H1 (cell line): Measurements from ENCODE around the gene RGN. TPM values are rescaled to one million over a fixed set of nuclear protein-coding genes. Genes with fewer than 3 reads are reported as not detected.

ENCODE experiments used
- CTCF ChIA-PET: fragments of 300-600 bp; sonication (Branson Sonifier 250); formaldehyde crosslinking; loops from one replicate; lab custom pipeline; 2021; ENCODE audit not compliant: partially characterized antibody; lab: Charles Lee
- POLR2A ChIA-PET: fragments of 300-600 bp; sonication (Branson Sonifier 250); formaldehyde crosslinking; loops from one replicate; lab custom pipeline; 2021; ENCODE audit warnings: inconsistent platforms; ENCODE audit not compliant: partially characterized antibody; lab: Charles Lee
- DNase-seq, 2 experiments: peaks; one replicate each; pipeline versions ENCODE4 v3.0.0 to v3.0.0-alpha.2; 2010 to 2022; ENCODE audit warnings: low spot score in 2 of 2, low read depth in 1 of 2, mixed read lengths in 1 of 2
- FAIRE-seq: peaks from 2 replicates; lab custom pipeline; 2011; peaks lifted over from hg19 to GRCh38; lab: Jason Lieb, UNC
- H2AFZ ChIP-seq: 2 replicates; pipeline ENCODE4 v1.8.1; 2012; ENCODE audit warnings: low read length, inconsistent platforms
- H2AK5ac ChIP-seq: 2 replicates; pipeline ENCODE4 v1.6.1; 2013; ENCODE audit warnings: low read depth, low read length
- H2BK120ac ChIP-seq: replicated peaks from 2 replicates; pipeline ENCODE3; 2013; ENCODE audit warnings: low read depth, low read length, inconsistent platforms
- H2BK12ac ChIP-seq: 2 replicates; pipeline ENCODE4 v1.6.1; 2013; ENCODE audit warnings: low read depth, low read length
- H2BK15ac ChIP-seq: 2 replicates; pipeline ENCODE4 v1.6.1; 2013; ENCODE audit warnings: low read length
- H2BK20ac ChIP-seq: 2 replicates; pipeline ENCODE4 v1.6.1; 2013; ENCODE audit warnings: low read length
- H2BK5ac ChIP-seq: 2 replicates; pipeline ENCODE4 v1.6.1; 2013; ENCODE audit warnings: low read depth, low read length
- H3K14ac ChIP-seq: 2 replicates; pipeline ENCODE4 v1.6.1; 2013; ENCODE audit warnings: inconsistent platforms; ENCODE audit not compliant: insufficient read length
- H3K18ac ChIP-seq: 2 replicates; pipeline ENCODE4 v1.6.1; 2013; ENCODE audit warnings: low read length; ENCODE audit errors: extremely low read depth
- H3K23ac ChIP-seq: 2 replicates; pipeline ENCODE4 v1.6.1; 2013; ENCODE audit warnings: inconsistent platforms; ENCODE audit not compliant: insufficient read length
- H3K23me2 ChIP-seq: 2 replicates; pipeline ENCODE4 v1.6.1; 2013; ENCODE audit warnings: low read depth, low read length
- H3K27ac ChIP-seq: 2 replicates; pipeline ENCODE4 v1.6.1; 2011; ENCODE audit warnings: low read depth, low read length, inconsistent platforms
- H3K27me3 ChIP-seq, 4 experiments: replicated peaks in 1 of 4; 1 replicate in 1 of 4; 2 replicates in 3 of 4; pipeline versions ENCODE4 v1.6.1 to v1.8.1; 2011 to 2013; ENCODE audit warnings: low read length in 3 of 4, mild to moderate bottlenecking in 3 of 4, inconsistent platforms in 2 of 4, mixed read lengths in 2 of 4, moderate library complexity in 1 of 4; ENCODE audit not compliant: control insufficient read depth in 3 of 4, insufficient read depth in 3 of 4; ENCODE audit errors: extremely low read depth in 1 of 4
- H3K36me3 ChIP-seq, 4 experiments: 2 replicates each; pipeline versions ENCODE4 v1.6.1 to v1.8.1; 2011 to 2013; ENCODE audit warnings: mild to moderate bottlenecking in 4 of 4, low read length in 3 of 4, moderate library complexity in 2 of 4, control low read depth in 1 of 4, inconsistent platforms in 1 of 4; ENCODE audit not compliant: insufficient read depth in 4 of 4, control insufficient read depth in 2 of 4
- H3K4ac ChIP-seq: replicated peaks from 2 replicates; pipeline ENCODE3; 2013; ENCODE audit warnings: low read length, low read depth, mixed read lengths, inconsistent platforms; ENCODE audit not compliant: insufficient read length
- H3K4me1 ChIP-seq, 4 experiments: replicated peaks in 1 of 4; 1 replicate in 1 of 4; 2 replicates in 3 of 4; pipeline versions ENCODE4 v1.6.1 to v1.8.1; 2011 to 2013; ENCODE audit warnings: low read length in 3 of 4, inconsistent platforms in 2 of 4, mixed read lengths in 1 of 4; ENCODE audit not compliant: insufficient read depth in 4 of 4, control insufficient read depth in 3 of 4
- H3K4me2 ChIP-seq, 2 experiments: 2 replicates each; pipeline versions ENCODE4 v1.6.1 to v1.8.1; 2011 to 2013; ENCODE audit warnings: low read depth in 2 of 2, low read length in 2 of 2, control low read depth in 1 of 2, inconsistent platforms in 1 of 2, mild to moderate bottlenecking in 1 of 2; ENCODE audit not compliant: insufficient read depth in 1 of 2
- H3K4me3 ChIP-seq, 4 experiments: fragments of 200-600, 300-600 bp in 1 of 4; sonication (generic), shearing (Covaris generic), sonication (Bioruptor Twin) in 1 of 4; 2 replicates each; pipeline versions ENCODE4 v1.5.1 to v1.8.1; 2011 to 2016; ENCODE audit warnings: low read length in 4 of 4, low read depth in 3 of 4, control low read depth in 2 of 4, inconsistent platforms in 2 of 4, mild to moderate bottlenecking in 2 of 4, mixed read lengths in 1 of 4, moderate library complexity in 1 of 4; ENCODE audit not compliant: insufficient read depth in 2 of 4; ENCODE audit errors: extremely low read depth in 1 of 4
- H3K56ac ChIP-seq: replicated peaks from 2 replicates; pipeline ENCODE3; 2013; ENCODE audit warnings: low read depth, mild to moderate bottlenecking, mixed read lengths, low read length, inconsistent platforms; ENCODE audit not compliant: insufficient read length
- H3K79me1 ChIP-seq: 2 replicates; pipeline ENCODE4 v1.6.1; 2013; ENCODE audit warnings: low read depth, low read length, control low read depth
- H3K79me2 ChIP-seq, 2 experiments: 2 replicates each; pipeline versions ENCODE4 v1.6.1 to v1.8.1; 2012 to 2013; ENCODE audit warnings: low read length in 2 of 2, mild to moderate bottlenecking in 2 of 2, inconsistent platforms in 1 of 2; ENCODE audit not compliant: insufficient read depth in 2 of 2, control insufficient read depth in 1 of 2
- H3K9ac ChIP-seq, 4 experiments: replicated peaks in 1 of 4; 1 replicate in 1 of 4; 2 replicates in 3 of 4; pipeline versions ENCODE4 v1.6.1 to v1.8.1; 2011 to 2013; ENCODE audit warnings: low read depth in 3 of 4, low read length in 3 of 4, control low read depth in 2 of 4, mild to moderate bottlenecking in 2 of 4, moderate library complexity in 2 of 4, inconsistent platforms in 1 of 4; ENCODE audit errors: extremely low read depth in 1 of 4
- H3K9me3 ChIP-seq, 2 experiments: 2 replicates each; pipeline versions ENCODE4 v1.6.1 to v1.8.1; 2012 to 2013; ENCODE audit warnings: mild to moderate bottlenecking in 2 of 2, moderate library complexity in 2 of 2, control low read depth in 1 of 2, inconsistent platforms in 1 of 2, low read depth in 1 of 2, low read length in 1 of 2, mixed read lengths in 1 of 2; ENCODE audit not compliant: insufficient read depth in 2 of 2
- H4K20me1 ChIP-seq, 2 experiments: replicated peaks in 1 of 2; 2 replicates each; pipeline versions ENCODE3 to v1.8.1; 2011 to 2013; ENCODE audit warnings: inconsistent platforms in 2 of 2, low read length in 2 of 2, mild to moderate bottlenecking in 1 of 2; ENCODE audit not compliant: insufficient read depth in 2 of 2, control insufficient read depth in 1 of 2
- H4K5ac ChIP-seq: 2 replicates; pipeline ENCODE4 v1.6.1; 2013; ENCODE audit warnings: low read length, low read depth, mixed read lengths, inconsistent platforms; ENCODE audit not compliant: insufficient read length
- H4K8ac ChIP-seq: 2 replicates; pipeline ENCODE4 v1.8.0; 2013; ENCODE audit warnings: mild to moderate bottlenecking, moderate library complexity, low read length, inconsistent platforms; ENCODE audit not compliant: insufficient read depth; ENCODE audit errors: extremely low read depth
- H4K91ac ChIP-seq: replicated peaks from 2 replicates; pipeline ENCODE3; 2013; ENCODE audit warnings: low read length, mixed read lengths, inconsistent platforms; ENCODE audit not compliant: insufficient read length
- CHD7 ChIP-seq: fragments of 300-600 bp; sonication (generic); IDR thresholded peaks from 2 replicates; pipeline ENCODE4 v1.7.1; 2012; ENCODE audit warnings: low read length, moderate library complexity, mild to moderate bottlenecking, inconsistent platforms; ENCODE audit not compliant: insufficient replicate concordance
- polyA plus RNA-seq, 7 experiments: library from polyadenylated mRNA; depleted of rRNA in 3 of 7; stranded (reverse) in 5 of 7; unstranded in 2 of 7; fragments of >200 nt in 5 of 7; fragments of 200-250 nt in 2 of 7; gene quantifications; 1 replicate in 5 of 7; 2 replicates in 1 of 7; 4 replicates in 1 of 7; pipeline versions ENCODE4 v1.2.1 to v1.2.3, GENCODE V29; 2011 to 2013; ENCODE audit warnings: missing spikeins in 2 of 7, mixed read lengths in 2 of 7
- total RNA-seq: library from RNA; stranded (reverse); fragmentation: NEBNext Ultra II Directional; extraction: Animal tissue kit (Norgen Biotek cat#: 25700); gene quantifications from 2 replicates; pipeline ENCODE4 v1.2.1, GENCODE V29; 2021

The RGN gene
- total and polyA plus RNA-seq, 2 of the 8 experiments (the other 6 are each of a cell fraction or from before 2014, with no cell fraction given) = 0.32 to 3.1 TPM

GRCh38 chrX:47030339-47030738 lies 47.9 kb upstream of the RGN start:
- Histone ChIP-seq H2AFZ (no peak overlapping the region), H3K4me1 (no peaks in the 10 kb centered on the region), H2AK5ac (no peak overlapping the region), H4K8ac (no peak overlapping the region), H3K14ac (no peak overlapping the region), H3K27ac (no peak overlapping the region), H4K5ac (no peak overlapping the region), H2BK15ac (no peak overlapping the region), H3K79me1 (no peaks in the 10 kb centered on the region), H4K20me1 (no peaks in the 10 kb centered on the region), H3K4ac (no peak overlapping the region), H3K4me3 (no peak overlapping the region), H3K18ac (no peak overlapping the region), H3K27me3 (no peaks in the 10 kb centered on the region), H3K56ac (no peak overlapping the region), H3K9me3 (no peaks in the 10 kb centered on the region), H2BK20ac (no peak overlapping the region), H2BK12ac (no peak overlapping the region), H3K79me2 (no peaks in the 10 kb centered on the region), H3K4me2 (no peak overlapping the region), H4K91ac (no peak overlapping the region), H3K36me3 (peaks cover 0 to 6% (median 2%) of the 10 kb centered on the region in 4 experiments; a peak in 4 of 8 replicates), H3K23me2 (no peaks in the 10 kb centered on the region), H3K9ac (no peak overlapping the region), H2BK5ac (no peak overlapping the region), H3K23ac (no peak overlapping the region), H2BK120ac (no peak overlapping the region)
- FAIRE-seq = peak; percentile 96
- POLR2A ChIA-PET = no interaction called here
- CTCF ChIA-PET = interaction anchor here (0.7 to 1.5 kb wide), 9 partner anchors 12 to 270 kb away, joined by 3 to 8 read pairs (median 3); no protein-coding TSS in a partner anchor
- no peak for DNase-seq
- no peak for TF ChIP-seq CHD7
